Natural killer cell (primary cell): Measurements from ENCODE around the gene NPAS3. TPM values are rescaled to one million over a fixed set of nuclear protein-coding genes. Genes with fewer than 3 reads are reported as not detected.

Experiments used
- ATAC-seq, 3 donors: fragments of 150-1000 bp in 2 of 3; fragments of 200-7000 bp in 1 of 3; cut with Tn5 transposase; 1 replicate in 1 of 3; 2 replicates in 2 of 3; pipeline ENCODE4 v1.10.0; 2021; ENCODE audit warnings: mild to moderate bottlenecking in 2 of 3, moderate library complexity in 2 of 3
- DNase-seq, 2 donors: peaks; one replicate each; pipeline versions ENCODE4 v3.0.0 to v3.0.0-alpha.2; 2013 to 2021; ENCODE audit warnings: mixed read lengths in 1 of 2
- H3K27ac ChIP-seq: one replicate; pipeline ENCODE4 v1.5.1; 2013; ENCODE audit warnings: mild to moderate bottlenecking, low read length
- H3K27me3 ChIP-seq: one replicate; pipeline ENCODE4 v1.6.1; 2013; ENCODE audit warnings: low read length; ENCODE audit not compliant: control insufficient read depth, insufficient read depth
- H3K36me3 ChIP-seq: one replicate; pipeline ENCODE4 v1.6.1; 2013; ENCODE audit warnings: low read length; ENCODE audit not compliant: control insufficient read depth, insufficient read depth
- H3K4me1 ChIP-seq: one replicate; pipeline ENCODE4 v1.6.1; 2013; ENCODE audit warnings: low read length; ENCODE audit not compliant: control insufficient read depth, insufficient read depth
- H3K4me3 ChIP-seq: one replicate; pipeline ENCODE4 v1.5.1; 2013; ENCODE audit warnings: low read length
- H3K9me3 ChIP-seq: one replicate; pipeline ENCODE4 v1.6.1; 2013; ENCODE audit warnings: low read length; ENCODE audit not compliant: control insufficient read depth, insufficient read depth
- H3K27ac Mint-ChIP-seq, 2 donors: one replicate each; pipeline ENCODE4 v1.8.0; 2022; ENCODE audit warnings: mild to moderate bottlenecking in 2 of 2, mixed read lengths in 2 of 2, moderate library complexity in 1 of 2
- H3K27me3 Mint-ChIP-seq, 2 donors: one replicate each; pipeline ENCODE4 v1.8.0; 2022; ENCODE audit warnings: low read depth in 2 of 2, mixed read lengths in 2 of 2
- H3K36me3 Mint-ChIP-seq: one replicate; pipeline ENCODE4 v1.8.0; 2022; ENCODE audit warnings: mixed read lengths
- H3K4me1 Mint-ChIP-seq, 2 donors: one replicate each; pipeline ENCODE4 v1.8.0; 2022; ENCODE audit warnings: mixed read lengths in 2 of 2
- H3K4me3 Mint-ChIP-seq: one replicate; pipeline ENCODE4 v1.8.0; 2022; ENCODE audit warnings: mild to moderate bottlenecking, moderate library complexity, mixed read lengths
- H3K9me3 Mint-ChIP-seq, 2 donors: one replicate each; pipeline ENCODE4 v1.8.0; 2022; ENCODE audit warnings: mixed read lengths in 2 of 2
- WGBS: methylation state at CpG from one replicate; pipeline ENCODE4 v1.1.7; 2013; ENCODE audit warnings: missing lambda C conversion rate; ENCODE audit not compliant: insufficient coverage; 5-methylcytosine and 5-hydroxymethylcytosine counted together
- intact Hi-C: fragments of 100-400 bp; cut with micrococcal nuclease; formaldehyde crosslinking; loops from one replicate; pipeline ENCODE4 v1.14.2; 2022
- total RNA-seq, 4 donors: library from RNA; stranded (reverse); fragments of 120-200 nt in 1 of 4; gene quantifications; one replicate each; pipeline versions ENCODE4 v1.2.3 to v1.2.4, GENCODE V29; 2013 to 2022
- TF ChIP-seq, protein P1 (sequence below): fragments of 200-600 bp; IDR thresholded peaks from one replicate; pipeline ENCODE4 v1.8.0; 2022; ENCODE audit warnings: antibody characterized with exemption

The NPAS3 gene
- total RNA-seq, 3 donors from 2014 or later (not counting 1 experiment from before 2014, with no cell fraction given) = not detected

DNA sequence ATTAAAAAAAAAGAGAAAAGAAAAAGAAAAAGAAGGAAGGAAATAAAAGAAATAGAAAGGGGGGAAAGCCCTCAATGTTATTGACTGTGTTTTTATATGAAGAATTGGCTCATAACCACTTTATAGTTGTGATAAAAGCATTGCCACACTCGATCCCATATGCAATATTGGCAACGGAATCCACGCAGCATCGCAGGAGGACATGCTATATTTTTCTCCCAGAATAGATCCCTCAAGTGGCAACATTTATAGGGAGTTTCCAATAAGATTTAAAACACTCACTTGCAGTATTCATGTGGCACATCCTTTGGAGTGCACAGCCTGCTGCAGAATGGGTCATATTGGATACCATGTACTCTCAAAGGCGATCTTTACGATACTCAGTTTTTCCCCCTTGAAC is 788.9 kb downstream of the NPAS3 start:
- no peaks in the 10 kb centered on the region for H3K4me1 ChIP-seq
- Mint-ChIP-seq H3K4me1 (no peaks in the 10 kb centered on the region), H3K36me3 (no peaks in the 10 kb centered on the region), H3K27ac (no peak overlapping the region), H3K4me3 (no peak overlapping the region), H3K27me3 (no peaks in the 10 kb centered on the region), H3K9me3 (peaks cover 2 to 5% of the 10 kb centered on the region in 2 donors)
- H3K4me3 ChIP-seq = no peak overlapping the region
- H3K36me3 ChIP-seq = no peaks in the 10 kb centered on the region
- WGBS = 97% methylated on average over 6 of the region's 6 CpGs
- H3K9me3 ChIP-seq = no peaks in the 10 kb centered on the region
- ATAC-seq (no peak), DNase-seq (no peak)
- no peaks in the 10 kb centered on the region for H3K27me3 ChIP-seq
- no peak overlapping the region for H3K27ac ChIP-seq
- intact Hi-C loops = no loop called here
- TF ChIP-seq, protein P1, sequence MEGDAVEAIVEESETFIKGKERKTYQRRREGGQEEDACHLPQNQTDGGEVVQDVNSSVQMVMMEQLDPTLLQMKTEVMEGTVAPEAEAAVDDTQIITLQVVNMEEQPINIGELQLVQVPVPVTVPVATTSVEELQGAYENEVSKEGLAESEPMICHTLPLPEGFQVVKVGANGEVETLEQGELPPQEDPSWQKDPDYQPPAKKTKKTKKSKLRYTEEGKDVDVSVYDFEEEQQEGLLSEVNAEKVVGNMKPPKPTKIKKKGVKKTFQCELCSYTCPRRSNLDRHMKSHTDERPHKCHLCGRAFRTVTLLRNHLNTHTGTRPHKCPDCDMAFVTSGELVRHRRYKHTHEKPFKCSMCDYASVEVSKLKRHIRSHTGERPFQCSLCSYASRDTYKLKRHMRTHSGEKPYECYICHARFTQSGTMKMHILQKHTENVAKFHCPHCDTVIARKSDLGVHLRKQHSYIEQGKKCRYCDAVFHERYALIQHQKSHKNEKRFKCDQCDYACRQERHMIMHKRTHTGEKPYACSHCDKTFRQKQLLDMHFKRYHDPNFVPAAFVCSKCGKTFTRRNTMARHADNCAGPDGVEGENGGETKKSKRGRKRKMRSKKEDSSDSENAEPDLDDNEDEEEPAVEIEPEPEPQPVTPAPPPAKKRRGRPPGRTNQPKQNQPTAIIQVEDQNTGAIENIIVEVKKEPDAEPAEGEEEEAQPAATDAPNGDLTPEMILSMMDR = no peak

DNA sequence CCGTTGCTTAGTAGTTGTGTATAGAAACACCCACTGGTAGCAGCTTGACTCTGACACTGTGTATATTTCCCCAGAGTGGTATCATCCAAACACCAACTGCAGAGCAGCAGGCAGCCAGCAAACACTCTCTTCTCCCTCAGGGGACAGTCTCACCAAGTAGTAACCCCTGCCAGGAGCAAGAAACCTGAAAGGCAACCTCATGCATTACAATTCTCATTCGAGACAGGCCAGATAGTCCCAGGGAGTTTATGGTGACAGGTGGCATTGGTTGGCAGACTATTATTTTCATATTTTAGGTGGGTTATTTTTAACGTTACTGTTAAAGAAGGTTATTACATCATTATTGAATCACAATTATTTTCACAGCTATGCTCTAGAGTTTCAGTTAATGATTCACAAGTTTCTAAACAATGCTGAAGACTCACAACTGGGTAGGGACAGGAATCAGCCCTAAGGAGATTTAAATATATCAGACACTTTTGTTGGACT is 789.4 kb downstream of the NPAS3 start:
- no peaks in the 10 kb centered on the region for H3K9me3 ChIP-seq
- H3K27me3 ChIP-seq = no peaks in the 10 kb centered on the region
- H3K4me1 ChIP-seq = no peaks in the 10 kb centered on the region
- ATAC-seq = no peak
- no peak overlapping the region for H3K27ac ChIP-seq
- no peaks in the 10 kb centered on the region for H3K36me3 ChIP-seq
- Mint-ChIP-seq H3K4me3 (no peak overlapping the region), H3K4me1 (no peaks in the 10 kb centered on the region), H3K27ac (no peak overlapping the region), H3K36me3 (no peaks in the 10 kb centered on the region), H3K9me3 (peaks cover 2 to 5% of the 10 kb centered on the region in 2 donors), H3K27me3 (no peaks in the 10 kb centered on the region)
- DNase-seq = no peak
- TF ChIP-seq, protein P1 = no peak
- H3K4me3 ChIP-seq = no peak overlapping the region
- intact Hi-C loops = no loop called here
- WGBS = 85% methylated on average over 2 of the region's 3 CpGs

DNA sequence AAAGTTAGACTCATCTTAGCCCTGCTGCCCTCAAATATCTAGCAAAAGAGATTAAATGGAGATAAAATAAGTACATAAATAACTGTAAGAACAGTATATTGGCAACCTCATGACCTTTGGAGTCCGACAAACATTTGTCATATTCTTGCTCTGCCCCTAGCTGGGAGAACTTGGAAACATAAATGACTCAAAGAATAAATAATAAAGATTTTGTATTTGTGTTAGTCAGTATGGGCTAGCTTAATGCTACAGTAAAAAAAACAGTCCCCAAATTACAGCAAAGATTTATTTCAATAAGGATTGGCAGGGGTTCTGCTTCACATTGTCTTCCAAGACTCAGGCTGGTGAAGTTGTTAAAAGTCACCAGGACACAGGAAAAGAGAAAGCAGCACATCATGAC is 791.5 kb downstream of the NPAS3 start:
- H3K4me1 ChIP-seq = no peaks in the 10 kb centered on the region
- Mint-ChIP-seq H3K36me3 (no peaks in the 10 kb centered on the region), H3K27ac (no peak overlapping the region), H3K4me3 (no peak overlapping the region), H3K9me3 (peaks cover 2 to 5% of the 10 kb centered on the region in 2 donors), H3K4me1 (no peaks in the 10 kb centered on the region), H3K27me3 (no peaks in the 10 kb centered on the region)
- H3K36me3 ChIP-seq = no peaks in the 10 kb centered on the region
- ATAC-seq (no peak), DNase-seq (no peak)
- WGBS = 100% methylated on average over 1 of the region's 1 CpG
- H3K27me3 ChIP-seq = no peaks in the 10 kb centered on the region
- TF ChIP-seq, protein P1 = no peak
- intact Hi-C loops = no loop called here
- H3K9me3 ChIP-seq = no peaks in the 10 kb centered on the region
- H3K4me3 ChIP-seq = no peak overlapping the region
- no peak overlapping the region for H3K27ac ChIP-seq

DNA sequence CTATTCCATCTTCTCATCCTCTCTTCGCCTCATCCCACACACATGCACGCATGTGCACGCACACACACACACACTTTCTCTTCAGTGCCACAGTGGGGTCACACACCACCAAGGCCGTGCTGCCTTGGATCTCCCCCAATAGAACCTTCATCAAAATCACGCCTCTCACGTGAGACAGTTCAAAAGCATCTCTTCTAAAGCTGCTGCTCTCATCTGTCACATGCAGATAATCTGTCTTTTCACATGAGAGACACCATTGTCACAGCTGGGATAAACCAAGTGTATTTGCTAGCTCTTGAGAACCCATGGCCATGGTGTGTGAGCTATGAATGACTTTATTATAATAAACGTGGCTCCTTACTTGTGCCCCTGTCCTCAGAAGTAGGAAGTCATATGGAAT is 793.5 kb downstream of the NPAS3 start:
- no peaks in the 10 kb centered on the region for H3K27me3 Mint-ChIP-seq
- no peaks in the 10 kb centered on the region for H3K36me3 Mint-ChIP-seq
- Histone ChIP-seq H3K27ac (no peak overlapping the region), H3K4me1 (no peaks in the 10 kb centered on the region), H3K9me3 (no peaks in the 10 kb centered on the region), H3K36me3 (no peaks in the 10 kb centered on the region), H3K27me3 (no peaks in the 10 kb centered on the region), H3K4me3 (no peak overlapping the region)
- H3K9me3 Mint-ChIP-seq = peaks cover 0 to 2% of the 10 kb centered on the region in 2 donors
- ATAC-seq = peak in 1 of 3 donors; percentile 7
- intact Hi-C loops = no loop called here
- TF ChIP-seq, protein P1 = no peak
- no peaks in the 10 kb centered on the region for H3K4me1 Mint-ChIP-seq
- no peak overlapping the region for H3K4me3 Mint-ChIP-seq
- no peak overlapping the region for H3K27ac Mint-ChIP-seq
- 91% methylated on average over 7 of the region's 7 CpGs for WGBS
- no peak for DNase-seq
